HG03108 (cell line): ENCODE measurements around the gene INO80B.
"Not testable (repeated sequence)": the region's sequence is repeated elsewhere in the genome, so short reads cannot be mapped to it uniquely, and the experiment has no call there.

ENCODE experiments used
- ATAC-seq: cut with Tn5 transposase; IDR thresholded peaks from one replicate; pipeline ENCODE4 v1.9.1; 2021; ENCODE audit warnings: moderate library complexity; ENCODE audit not compliant: unreplicated experiment

INO80B gene

GRCh38 chr2:74474899-74475298 is 20.0 kb downstream of the INO80B start:
- no peak for ATAC-seq

- no peak for ATAC-seq
Observed at GRCh38 chr2:74481431-74481830, 26.5 kb downstream of the INO80B start.

GRCh38 chr2:74481961-74482800 is 27.3 kb downstream of the INO80B start:
- ATAC-seq: peak; percentile 30

- ATAC-seq: peak; percentile 88
Observed at GRCh38 chr2:74482801-74483674, 28.2 kb downstream of the INO80B start, which contains the start of the genes CCDC142 and TTC31. TSS of gene CCDC142 (minus strand) at chr2:74482998. CDS start at chr2:74482837, 161 bp downstream. TSS of gene TTC31 (plus strand) at chr2:74483081. CDS start at chr2:74483096, 15 bp downstream.

GRCh38 chr2:74483675-74484164 is 28.8 kb downstream of the INO80B start:
- ATAC-seq: not testable (repeated sequence)

GRCh38 chr2:74486141-74486540 is 31.3 kb downstream of the INO80B start:
- no peak for ATAC-seq

- ATAC-seq: no peak
Observed at GRCh38 chr2:74488643-74489481, 34.0 kb downstream of the INO80B start.

GRCh38 chr2:74489906-74490305 is 35.0 kb downstream of the INO80B start:
- ATAC-seq: no peak

GRCh38 chr2:74491648-74492544 is 37.0 kb downstream of the INO80B start:
- no peak for ATAC-seq

GRCh38 chr2:74493546-74493945 is 38.7 kb downstream of the INO80B start:
- no peak for ATAC-seq

- ATAC-seq: no peak
Observed at GRCh38 chr2:74495440-74495839, 40.6 kb downstream of the INO80B start.

- no peak for ATAC-seq
Observed at GRCh38 chr2:74496997-74497776, 42.3 kb downstream of the INO80B start.

GRCh38 chr2:74497777-74498499 is 43.1 kb downstream of the INO80B start:
- no peak for ATAC-seq

- ATAC-seq: no peak
Observed at GRCh38 chr2:74498500-74499266, 43.8 kb downstream of the INO80B start.

- no peak for ATAC-seq
Observed at GRCh38 chr2:74499267-74499939, 44.5 kb downstream of the INO80B start, which contains the start of gene LBX2. TSS of gene LBX2 (minus strand) at chr2:74499603. CDS start at chr2:74499537, 66 bp downstream.

GRCh38 chr2:74499940-74500577 is 45.2 kb downstream of the INO80B start:
- no peak for ATAC-seq
